GM10266 (cell line): ENCODE measurements around the gene SH2D3A.

Experiments
- DNase-seq: peaks from one replicate; pipeline ENCODE4 v3.0.0; 2012; ENCODE audit errors: extremely low spot score
- CTCF ChIP-seq: IDR thresholded peaks from 2 replicates; pipeline ENCODE4 v1.5.1; 2012; ENCODE audit warnings: mild to moderate bottlenecking, low read depth; ENCODE audit not compliant: control insufficient read depth, insufficient read depth; ENCODE audit errors: missing control alignments

The SH2D3A gene

GRCh38 chr19:6743714-6744380 lies 23.4 kb downstream of the SH2D3A start:
- DNase-seq = no peak
- no peak for TF ChIP-seq CTCF

GRCh38 chr19:6743066-6743465 lies 24.2 kb downstream of the SH2D3A start:
- no peak for TF ChIP-seq CTCF
- no peak for DNase-seq

GRCh38 chr19:6740589-6741343 lies 26.5 kb downstream of the SH2D3A start:
- DNase-seq = peak; percentile 64
- no peak for TF ChIP-seq CTCF

GRCh38 chr19:6739883-6740588 lies 27.2 kb downstream of the SH2D3A start:
- TF ChIP-seq CTCF = no peak
- peak; percentile 80 for DNase-seq

GRCh38 chr19:6739390-6739882 lies 27.8 kb downstream of the SH2D3A start, which contains the start of gene TRIP10:
Gene TRIP10 (plus strand): TSS chr19:6739680. CDS start chr19:6739762, 82 bp downstream.
- no peak for TF ChIP-seq CTCF
- DNase-seq = peak; percentile 98

- TF ChIP-seq CTCF = no peak
- no peak for DNase-seq
These were observed 28.3 kb downstream of the SH2D3A start for GRCh38 chr19:6738787-6739389.
